Gastrocnemius medialis (tissue), 4 donors: ENCODE results near the gene HSD3B7. TPM values are rescaled to one million over a fixed set of nuclear protein-coding genes. Genes with fewer than 3 reads are reported as not detected.
"Not testable (repeated sequence)": the region's sequence is repeated elsewhere in the genome, so short reads cannot be mapped to it uniquely, and the experiment has no call there.

Source experiments
- ATAC-seq, 2 donors: fragments of 150-250 bp; one replicate each; pipeline ENCODE4 v1.9.1; 2016
- DNase-seq, 2 donors: peaks; one replicate each; pipeline ENCODE4 v3.0.0-alpha.2; 2019
- H3K27ac ChIP-seq, 4 donors: fragments of 200-600 bp; sonication (generic); 1 replicate in 1 of 4; 2 replicates in 3 of 4; pipeline ENCODE4 v1.5.1; 2016 to 2018; ENCODE audit warnings: mild to moderate bottlenecking in 2 of 4, moderate library complexity in 1 of 4
- H3K27me3 ChIP-seq, 3 donors: fragments of 200-600 bp; sonication (generic) in 2 of 3; 1 replicate in 1 of 3; 2 replicates in 2 of 3; pipeline versions ENCODE4 v1.5.1 to v1.6.0; 2016 to 2019; ENCODE audit warnings: mild to moderate bottlenecking in 1 of 3, moderate library complexity in 1 of 3
- H3K36me3 ChIP-seq, 2 donors: fragments of 200-600 bp; sonication (generic) in 1 of 2; one replicate each; pipeline ENCODE4 v1.5.1; 2017 to 2018
- H3K4me1 ChIP-seq, 2 donors: fragments of 200-600 bp; sonication (generic) in 1 of 2; one replicate each; pipeline ENCODE4 v1.5.1; 2016 to 2017; ENCODE audit warnings: mild to moderate bottlenecking in 2 of 2
- H3K4me3 ChIP-seq, 4 donors: fragments of 200-600 bp; sonication (generic) in 3 of 4; 1 replicate in 1 of 4; 2 replicates in 3 of 4; pipeline ENCODE4 v1.5.1; 2016 to 2019; ENCODE audit warnings: mild to moderate bottlenecking in 2 of 4
- H3K9me3 ChIP-seq, 3 donors: fragments of 200-600 bp; sonication (generic) in 2 of 3; 1 replicate in 1 of 3; 2 replicates in 2 of 3; pipeline ENCODE4 v1.5.1; 2016 to 2019
- POLR2A ChIP-seq, 2 donors: fragments of 450-650 bp; IDR thresholded peaks; one replicate each; pipeline ENCODE4 v1.6.1; 2017; ENCODE audit warnings: antibody characterized with exemption in 2 of 2, mild to moderate bottlenecking in 2 of 2, moderate library complexity in 2 of 2
- in situ Hi-C, 4 donors: fragments of 200-750 bp; cut with MboI; loops; one replicate each; pipeline versions ENCODE4 v1.15.0 to v1.8.0; 2017; ENCODE audit warnings: low sequenced_read_pairs in 4 of 4
- intact Hi-C: fragments of 100-400 bp; cut with DNase I; formaldehyde crosslinking; loops from one replicate; pipeline ENCODE4 v1.15.1; 2023; ENCODE audit warnings: low total_unique reads
- total RNA-seq, 4 donors: library from RNA; depleted of rRNA; stranded (reverse); fragments of >200 nt; gene quantifications; one replicate each; pipeline versions ENCODE4 v1.1.0 to v1.2.3, GENCODE V29; 2016
- TF ChIP-seq, protein P1 (sequence below), 5 experiments: fragments of 450-650 bp in 3 of 5; fragments of 200-600 bp in 2 of 5; sonication (generic) in 2 of 5; IDR thresholded peaks in 4 of 5; conservative IDR thresholded peaks in 1 of 5; 1 replicate in 4 of 5; 2 replicates in 1 of 5; pipeline ENCODE4 v1.5.1; 2016 to 2019; ENCODE audit warnings: antibody characterized with exemption in 5 of 5, mild to moderate bottlenecking in 3 of 5, moderate library complexity in 3 of 5

The HSD3B7 gene
- total RNA-seq, 4 donors from 2014 or later: 1.5 to 6.8 (median 5.4) TPM

DNA sequence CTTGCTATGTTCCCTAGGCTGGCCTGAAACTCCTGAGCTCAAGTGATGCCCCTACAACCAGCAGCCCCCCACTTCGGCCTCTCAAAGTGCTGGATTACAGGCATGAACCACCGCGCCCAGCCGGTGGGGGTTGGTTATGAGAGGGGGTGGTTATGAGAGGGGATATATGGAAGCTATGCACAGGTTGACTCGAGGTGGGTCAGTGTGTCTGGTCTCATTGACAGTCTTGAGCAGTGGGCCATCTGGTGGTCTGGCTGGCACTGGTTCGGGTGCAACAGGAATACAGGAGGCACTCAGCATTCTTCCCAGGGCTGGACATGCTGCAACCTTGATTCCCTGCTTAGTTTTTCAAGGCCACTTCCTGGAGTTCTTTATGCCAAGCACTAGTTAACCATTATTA is 31.0 kb downstream of the HSD3B7 start:
- ATAC-seq (no peak), DNase-seq (no peak)
- Histone ChIP-seq H3K36me3 (no peaks in the 10 kb centered on the region), H3K4me3 (no peak overlapping the region), H3K27ac (no peak overlapping the region), H3K27me3 (peaks cover 17 to 34% (median 25%) of the 10 kb centered on the region in 3 donors), H3K4me1 (no peaks in the 10 kb centered on the region), H3K9me3 (no peaks in the 10 kb centered on the region)
- no peak for TF ChIP-seq POLR2A (IDR thresholded peaks at IDR 0.05)
- TF ChIP-seq, protein P1, sequence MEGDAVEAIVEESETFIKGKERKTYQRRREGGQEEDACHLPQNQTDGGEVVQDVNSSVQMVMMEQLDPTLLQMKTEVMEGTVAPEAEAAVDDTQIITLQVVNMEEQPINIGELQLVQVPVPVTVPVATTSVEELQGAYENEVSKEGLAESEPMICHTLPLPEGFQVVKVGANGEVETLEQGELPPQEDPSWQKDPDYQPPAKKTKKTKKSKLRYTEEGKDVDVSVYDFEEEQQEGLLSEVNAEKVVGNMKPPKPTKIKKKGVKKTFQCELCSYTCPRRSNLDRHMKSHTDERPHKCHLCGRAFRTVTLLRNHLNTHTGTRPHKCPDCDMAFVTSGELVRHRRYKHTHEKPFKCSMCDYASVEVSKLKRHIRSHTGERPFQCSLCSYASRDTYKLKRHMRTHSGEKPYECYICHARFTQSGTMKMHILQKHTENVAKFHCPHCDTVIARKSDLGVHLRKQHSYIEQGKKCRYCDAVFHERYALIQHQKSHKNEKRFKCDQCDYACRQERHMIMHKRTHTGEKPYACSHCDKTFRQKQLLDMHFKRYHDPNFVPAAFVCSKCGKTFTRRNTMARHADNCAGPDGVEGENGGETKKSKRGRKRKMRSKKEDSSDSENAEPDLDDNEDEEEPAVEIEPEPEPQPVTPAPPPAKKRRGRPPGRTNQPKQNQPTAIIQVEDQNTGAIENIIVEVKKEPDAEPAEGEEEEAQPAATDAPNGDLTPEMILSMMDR (IDR thresholded peaks at IDR 0.05 in 4 of 5, conservative IDR thresholded peaks at IDR 0.05 in 1 of 5): no peak
- in situ Hi-C loops: loop anchor here in 2 of 4 donors (25.0 kb wide), 2 partner anchors 146 to 846 kb away; partner anchors contain the start of genes PRSS36 (in 1 of the 2) and ZNF267 (in 1 of the 2)
- intact Hi-C loops: no loop called here

- in situ Hi-C loops: loop anchor here in 2 of 4 donors (25.0 kb wide), 2 partner anchors 145 to 845 kb away; partner anchors contain the start of genes PRSS36 (in 1 of the 2) and ZNF267 (in 1 of the 2)
- H3K27ac ChIP-seq, H3K4me3 ChIP-seq, H3K4me1 ChIP-seq, H3K9me3 ChIP-seq, DNase-seq, intact Hi-C loops, ATAC-seq, H3K36me3 ChIP-seq: not testable (repeated sequence)
- H3K27me3 ChIP-seq: peaks cover 3 to 18% (median 8%) of the 10 kb centered on the region in 3 donors
Measured at GRCh38 chr16:31017756-31018155, 32.7 kb downstream of the HSD3B7 start.

DNA sequence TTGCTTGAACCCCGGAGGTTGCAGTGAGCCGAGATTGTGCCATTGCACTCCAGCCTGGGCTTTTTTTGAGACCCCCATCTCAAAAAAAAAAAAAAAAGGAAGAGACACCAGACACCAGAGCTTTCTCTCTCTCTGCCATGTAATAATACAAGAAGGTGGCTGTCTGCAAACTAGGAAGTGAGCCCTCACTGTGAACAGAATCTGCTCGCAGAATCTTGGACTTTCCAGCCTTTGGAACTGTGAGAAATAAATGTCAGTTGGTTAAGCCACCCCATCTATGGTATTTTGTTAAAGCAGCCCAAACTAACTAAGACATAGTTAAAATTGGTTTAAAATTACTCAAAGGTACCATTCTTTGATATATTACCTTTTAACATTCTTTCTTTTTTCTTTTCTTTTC is 35.5 kb downstream of the HSD3B7 start:
- no peak overlapping the region for H3K4me3 ChIP-seq
- H3K27ac ChIP-seq: no peak overlapping the region
- DNase-seq (no peak), ATAC-seq (no peak)
- no peaks in the 10 kb centered on the region for H3K27me3 ChIP-seq
- in situ Hi-C loops (loop anchor here in 2 of 4 donors (25.0 kb wide), 2 partner anchors 142 to 842 kb away; partner anchors contain the start of genes PRSS36 (in 1 of the 2) and ZNF267 (in 1 of the 2)), intact Hi-C loops (no loop called here)
- peaks cover 5 to 12% of the 10 kb centered on the region in 2 donors for H3K4me1 ChIP-seq
- H3K9me3 ChIP-seq: no peaks in the 10 kb centered on the region
- no peaks in the 10 kb centered on the region for H3K36me3 ChIP-seq
- TF ChIP-seq POLR2A (IDR thresholded peaks at IDR 0.05): no peak
- TF ChIP-seq, protein P1 (IDR thresholded peaks at IDR 0.05 in 4 of 5, conservative IDR thresholded peaks at IDR 0.05 in 1 of 5): no peak

DNA sequence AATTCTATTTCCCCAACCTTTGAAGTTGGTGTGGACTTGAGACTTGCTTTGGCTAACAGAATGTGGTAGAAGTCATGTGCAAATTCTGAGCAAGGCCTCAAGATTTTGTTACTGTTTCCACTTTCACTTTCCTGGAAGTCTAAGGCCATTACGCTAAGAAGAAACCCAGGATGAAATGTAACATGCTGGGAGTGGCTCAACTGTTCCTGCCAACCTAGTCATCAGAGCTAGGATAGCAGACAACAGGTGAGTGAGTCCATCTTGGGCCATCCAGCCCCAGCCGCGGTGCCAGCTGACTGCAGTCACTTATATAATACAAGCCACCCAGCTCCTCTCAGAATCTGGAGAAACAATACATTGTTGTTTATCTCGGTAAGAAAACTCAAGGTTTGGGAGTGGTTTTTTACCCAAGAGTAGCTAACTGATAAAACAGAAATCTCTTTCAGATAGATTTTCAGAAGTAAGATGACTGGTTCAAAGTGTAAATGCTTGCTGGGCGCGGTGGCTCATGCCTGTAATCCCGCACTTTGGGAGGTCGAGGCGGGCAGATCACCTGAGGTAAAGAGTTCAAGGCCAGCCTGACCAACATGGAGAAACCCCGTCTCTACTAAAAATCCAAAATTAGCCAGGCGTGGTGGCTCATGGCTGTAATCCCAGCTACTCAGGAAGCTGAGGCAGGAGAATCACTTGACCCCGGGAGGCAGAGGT is 37.7 kb downstream of the HSD3B7 start:
- no peaks in the 10 kb centered on the region for H3K9me3 ChIP-seq
- H3K36me3 ChIP-seq: no peaks in the 10 kb centered on the region
- H3K4me3 ChIP-seq: no peak overlapping the region
- DNase-seq (peak; percentile 41 to 80), ATAC-seq (peak; percentile 94 to 99)
- intact Hi-C loops: no loop called here
- H3K27ac ChIP-seq: peak overlapping the region in 3 of 4 donors; percentile 67 to 73 (median 69)
- in situ Hi-C loops: loop anchor here in 2 of 4 donors (25.0 kb wide), 2 partner anchors 140 to 840 kb away; partner anchors contain the start of genes PRSS36 (in 1 of the 2) and ZNF267 (in 1 of the 2)
- no peaks in the 10 kb centered on the region for H3K27me3 ChIP-seq
- H3K4me1 ChIP-seq: peaks cover 5 to 12% of the 10 kb centered on the region in 2 donors
- no peak for TF ChIP-seq POLR2A (IDR thresholded peaks at IDR 0.05)

- Histone ChIP-seq H3K4me1 (peaks cover 5 to 12% of the 10 kb centered on the region in 2 donors), H3K9me3 (no peaks in the 10 kb centered on the region), H3K27me3 (no peaks in the 10 kb centered on the region), H3K4me3 (no peak overlapping the region), H3K27ac (peak overlapping the region in 3 of 4 donors; percentile 67 to 73 (median 69)), H3K36me3 (no peaks in the 10 kb centered on the region)
- TF ChIP-seq POLR2A (IDR thresholded peaks at IDR 0.05): no peak
- TF ChIP-seq, protein P1 (IDR thresholded peaks at IDR 0.05 in 4 of 5, conservative IDR thresholded peaks at IDR 0.05 in 1 of 5): no peak
- in situ Hi-C loops (loop anchor here in 2 of 4 donors (25.0 kb wide), 2 partner anchors 139 to 839 kb away; partner anchors contain the start of genes PRSS36 (in 1 of the 2) and ZNF267 (in 1 of the 2)), intact Hi-C loops (no loop called here)
- no peak for ATAC-seq
- no peak for DNase-seq
Measured at GRCh38 chr16:31023252-31023602, 38.2 kb downstream of the HSD3B7 start.
